ENCODE measurements around the gene IFNL1. TPM values are rescaled to one million over a fixed set of nuclear protein-coding genes. Genes with fewer than 3 reads are reported as not detected.

IFNL1 gene
- total and polyA plus RNA-seq, 9 of the 15 experiments (the other 6 are each of a cell fraction or from before 2014, with no cell fraction given), result not detected

- TF ChIP-seq ZBTB49 (CRISPR knock-in tag; IDR thresholded peaks at IDR 0.05; ENCODE audit: borderline replicate concordance), result no peak
- no peak for TF ChIP-seq PTBP1 (IDR thresholded peaks at IDR 0.05; ENCODE audit: low read depth, low read length)
- TF ChIP-seq HMGN3 (IDR thresholded peaks at IDR 0.05; ENCODE audit: borderline replicate concordance, extremely low read depth, insufficient read length, low read depth, low read length), result peak; percentile 68
- peak; percentile 91 for TF ChIP-seq MTA3 (IDR thresholded peaks at IDR 0.05; ENCODE audit: borderline replicate concordance)
- TF ChIP-seq NUFIP1 (IDR thresholded peaks at IDR 0.05; ENCODE audit: partially characterized antibody), result no peak
- TF ChIP-seq CHD1 (IDR thresholded peaks at IDR 0.05; ENCODE audit: low read length), result no peak
- peak; percentile 84 to 95; a peak in 3 of 4 replicates for TF ChIP-seq MAZ (CRISPR knock-in tag; conservative IDR thresholded peaks at IDR 0.05 in 1 of 2, IDR thresholded peaks at IDR 0.05 in 1 of 2)
- TF ChIP-seq NFXL1 (CRISPR knock-in tag; IDR thresholded peaks at IDR 0.05), result no peak
- peak; percentile 72; the same call in 1 of the 2 replicates for TF ChIP-seq ZBTB1 (CRISPR knock-in tag; IDR thresholded peaks at IDR 0.05; ENCODE audit: borderline replicate concordance, low read depth)
- no peak for TF ChIP-seq KAT8 (IDR thresholded peaks at IDR 0.05; ENCODE audit: low read depth)
- no peak for TF ChIP-seq PHF21A (IDR thresholded peaks at IDR 0.05; ENCODE audit: borderline replicate concordance, low read depth)
- peak; percentile 68; the same call in 1 of the 2 replicates for TF ChIP-seq CC2D1A (IDR thresholded peaks at IDR 0.05)
- no peak for TF ChIP-seq ZNF764 (CRISPR knock-in tag; IDR thresholded peaks at IDR 0.05; ENCODE audit: low read depth)
- TF ChIP-seq FOXP4 (CRISPR knock-in tag; IDR thresholded peaks at IDR 0.05; ENCODE audit: borderline replicate concordance), result no peak
- TF ChIP-seq E2F8 (IDR thresholded peaks at IDR 0.05; ENCODE audit: low read depth, partially characterized antibody), result peak; percentile 71
- TF ChIP-seq CBX1 (IDR thresholded peaks at IDR 0.05; ENCODE audit: low read depth), result peak; percentile 93; the same call in 1 of the 2 replicates
- no peak for TF ChIP-seq ZNF280A (IDR thresholded peaks at IDR 0.05; ENCODE audit: low read depth, partially characterized antibody)
- TF ChIP-seq HLTF (IDR thresholded peaks at IDR 0.05), result 0 out of 2 replicates have a peak, but pooled peaks have one; percentile 5
Observed at GRCh38 chr19:39341719-39342604, 45.8 kb downstream of the IFNL1 start, which contains the start of gene SAMD4B (continued).
